Central memory CD4-positive, alpha-beta T cell (primary cell): ENCODE results near the gene MAD1L1.
"Not testable (repeated sequence)": the region's sequence is repeated elsewhere in the genome, so short reads cannot be mapped to it uniquely, and the experiment has no call there.

Source experiments
- DNase-seq: peaks from one replicate; pipeline ENCODE4 v3.0.0; 2022

The MAD1L1 gene

GRCh38 chr7:1867370-1868260, 365.1 kb downstream of the MAD1L1 start:
- DNase-seq: no peak

- no peak for DNase-seq
These were observed 366.1 kb downstream of the MAD1L1 start for GRCh38 chr7:1866601-1867000.

GRCh38 chr7:1865571-1866255, 367.0 kb downstream of the MAD1L1 start:
- no peak for DNase-seq

GRCh38 chr7:1865000-1865555, 367.7 kb downstream of the MAD1L1 start:
- no peak for DNase-seq

GRCh38 chr7:1864161-1864940, 368.4 kb downstream of the MAD1L1 start:
- no peak for DNase-seq

GRCh38 chr7:1863091-1863900, 369.4 kb downstream of the MAD1L1 start:
- no peak for DNase-seq

- DNase-seq: no peak
These were observed 370.2 kb downstream of the MAD1L1 start for GRCh38 chr7:1862560-1862959.

GRCh38 chr7:1861799-1862458, 370.8 kb downstream of the MAD1L1 start:
- DNase-seq: no peak

GRCh38 chr7:1860881-1861798, 371.6 kb downstream of the MAD1L1 start:
- not testable (repeated sequence) for DNase-seq

- DNase-seq: no peak
These were observed 373.3 kb downstream of the MAD1L1 start for GRCh38 chr7:1859266-1860035.

GRCh38 chr7:1858435-1859265, 374.1 kb downstream of the MAD1L1 start:
- DNase-seq: no peak

GRCh38 chr7:1857487-1858421, 375.0 kb downstream of the MAD1L1 start:
- no peak for DNase-seq

- DNase-seq: no peak
These were observed 375.8 kb downstream of the MAD1L1 start for GRCh38 chr7:1856888-1857441.

- DNase-seq: no peak
These were observed 376.4 kb downstream of the MAD1L1 start for GRCh38 chr7:1856161-1856887.

GRCh38 chr7:1855725-1856160, 377.0 kb downstream of the MAD1L1 start:
- no peak for DNase-seq
